GM19455 (cell line): ENCODE data around the gene UQCR10.
"Not testable (repeated sequence)": the region's sequence is repeated elsewhere in the genome, so short reads cannot be mapped to it uniquely, and the experiment has no call there.

Experiments
- ATAC-seq: cut with Tn5 transposase; IDR thresholded peaks from one replicate; pipeline ENCODE4 v1.9.1; 2021; ENCODE audit not compliant: unreplicated experiment

Gene UQCR10

GRCh38 chr22:29737251-29738117, 29.7 kb upstream of the UQCR10 start:
- no peak for ATAC-seq

DNA sequence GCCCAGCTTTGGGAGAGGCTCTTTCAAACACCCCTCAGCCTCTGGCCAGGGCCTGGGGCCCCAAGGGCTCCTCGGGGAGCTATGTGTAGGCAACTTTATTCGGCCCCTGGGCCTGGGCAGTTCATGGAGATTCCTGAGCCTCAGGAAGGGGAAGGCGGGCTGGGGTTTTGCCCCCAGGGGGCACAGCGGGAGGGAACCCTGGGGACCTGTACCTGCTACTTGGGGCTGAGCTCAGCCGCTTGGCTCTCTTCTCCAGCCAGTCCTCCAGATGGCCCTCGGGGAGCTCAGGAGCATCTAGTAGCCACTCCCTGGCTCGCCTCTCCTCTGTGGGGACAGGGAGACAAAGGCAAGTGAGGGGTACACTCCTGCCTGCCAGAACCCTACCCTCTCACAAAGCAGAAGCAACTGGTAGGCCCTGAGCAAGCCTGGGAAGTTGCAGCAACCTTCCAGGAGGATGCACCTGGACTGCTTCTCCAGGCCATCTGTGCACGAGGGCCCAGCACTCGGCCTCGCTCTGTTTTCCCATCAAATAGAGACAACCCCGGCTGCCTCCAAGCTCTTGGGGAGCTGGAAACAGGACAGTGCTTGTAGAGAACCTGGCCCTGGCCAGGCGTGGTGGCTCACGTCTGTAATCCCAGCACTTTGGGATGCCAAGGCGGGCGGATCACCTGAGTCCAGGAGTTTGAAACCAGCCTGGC, 28.9 kb upstream of the UQCR10 start:
- no peak for ATAC-seq

DNA sequence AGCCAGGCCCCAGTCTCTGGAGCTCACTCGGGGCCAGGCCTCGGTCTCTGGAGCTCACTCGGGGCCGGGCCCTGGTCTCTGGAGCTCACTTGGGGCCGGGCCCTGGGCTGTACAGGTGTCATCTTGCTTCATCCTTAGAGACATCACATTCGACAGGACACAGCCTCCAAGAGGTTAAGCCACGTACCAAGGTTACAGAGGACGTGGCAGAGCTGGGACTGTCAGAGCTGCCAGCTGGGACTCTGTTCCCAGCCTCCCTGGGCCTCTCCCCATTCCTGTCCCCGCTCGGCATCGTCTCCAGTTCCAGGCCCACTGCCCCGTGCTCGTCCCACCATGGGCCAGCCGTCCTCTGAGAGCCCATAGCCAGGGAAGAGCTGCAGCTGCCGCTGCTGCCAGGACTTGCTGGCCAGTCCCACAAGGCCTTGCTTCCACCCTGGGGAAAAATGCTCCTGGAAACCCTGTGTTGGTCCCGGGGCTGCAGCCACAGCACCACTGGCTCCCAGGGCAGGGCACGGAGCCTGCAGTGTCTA, 27.8 kb upstream of the UQCR10 start:
- ATAC-seq, result no peak

DNA sequence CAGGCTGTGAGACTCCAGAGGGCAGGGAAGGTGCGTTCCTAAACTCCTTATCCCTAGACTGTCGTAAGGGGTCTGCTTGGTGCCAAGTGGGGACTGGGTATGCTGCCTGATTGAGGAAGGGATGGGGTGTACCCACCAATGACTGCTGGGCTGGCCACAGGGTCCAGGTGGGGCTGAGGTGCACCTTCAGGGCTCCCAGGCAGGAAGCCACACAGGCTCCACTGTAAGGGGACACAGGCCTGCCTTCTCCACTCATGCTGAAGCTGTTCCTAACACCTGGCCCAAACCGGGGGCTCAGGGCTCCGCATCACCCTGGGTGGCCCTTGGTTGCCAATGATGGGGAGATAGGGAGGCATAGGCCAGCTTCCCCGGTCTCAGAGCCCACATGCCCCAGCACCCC, 27.0 kb upstream of the UQCR10 start:
- no peak for ATAC-seq

DNA sequence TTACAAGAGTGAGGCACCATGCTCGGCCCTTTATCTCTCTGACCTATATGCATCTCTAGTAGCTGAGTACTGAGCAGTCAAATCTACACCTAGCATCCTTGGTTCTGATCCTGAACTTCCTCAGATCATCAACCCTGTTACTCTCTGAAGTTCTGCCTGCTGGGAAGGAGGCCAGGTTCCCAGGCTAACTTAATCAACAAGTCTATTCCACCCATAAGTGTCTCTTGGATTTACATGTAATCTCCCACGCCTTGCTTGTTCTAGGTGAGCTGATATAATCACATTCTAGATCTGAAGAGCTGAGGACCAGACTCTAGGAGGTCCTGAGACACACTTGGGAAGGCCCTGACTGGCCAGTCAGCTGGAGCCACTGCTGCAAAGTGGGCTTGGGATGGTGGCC, 25.2 kb upstream of the UQCR10 start:
- ATAC-seq, result no peak

DNA sequence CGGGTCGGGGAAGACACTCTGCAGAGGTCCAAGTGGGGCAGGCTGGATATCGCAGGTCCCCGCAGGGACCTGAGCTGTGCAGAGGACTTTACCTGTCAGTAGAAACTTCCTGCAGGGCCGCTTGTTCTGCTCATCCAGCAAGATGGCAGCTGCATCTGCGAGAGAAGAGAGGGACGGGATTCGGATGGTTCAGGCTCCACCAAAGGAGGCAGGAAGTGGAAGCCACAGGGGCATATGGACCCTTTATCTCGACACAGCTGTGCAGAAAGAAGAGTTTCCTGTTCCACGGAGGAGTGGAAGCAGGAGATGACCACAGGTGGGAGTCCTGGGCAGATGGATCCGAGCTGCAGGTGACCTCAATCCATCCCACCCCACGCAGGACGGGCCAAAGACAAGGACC, 24.8 kb upstream of the UQCR10 start:
- ATAC-seq, result no peak

DNA sequence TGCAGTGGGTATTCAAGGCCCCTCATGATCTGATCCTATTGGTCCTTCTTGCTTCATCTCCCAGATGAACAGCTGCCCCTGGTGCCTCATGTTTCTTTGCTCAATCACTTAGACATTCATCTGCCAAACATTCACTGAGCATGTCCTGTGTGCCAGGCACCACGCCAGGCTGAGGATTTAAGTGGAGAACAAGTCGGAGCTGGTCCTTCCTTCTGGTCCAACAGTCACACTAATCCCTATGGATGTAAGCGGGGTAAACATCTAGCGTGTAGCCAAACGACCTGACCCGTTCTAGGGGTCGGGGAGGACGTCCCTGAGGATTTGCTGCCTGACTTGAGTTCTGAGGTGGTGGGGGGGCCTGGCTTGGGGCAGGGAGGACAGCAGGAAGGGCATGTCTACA, 22.3 kb upstream of the UQCR10 start:
- ATAC-seq, result no peak

GRCh38 chr22:29747832-29748231, 19.3 kb upstream of the UQCR10 start:
- ATAC-seq, result no peak

DNA sequence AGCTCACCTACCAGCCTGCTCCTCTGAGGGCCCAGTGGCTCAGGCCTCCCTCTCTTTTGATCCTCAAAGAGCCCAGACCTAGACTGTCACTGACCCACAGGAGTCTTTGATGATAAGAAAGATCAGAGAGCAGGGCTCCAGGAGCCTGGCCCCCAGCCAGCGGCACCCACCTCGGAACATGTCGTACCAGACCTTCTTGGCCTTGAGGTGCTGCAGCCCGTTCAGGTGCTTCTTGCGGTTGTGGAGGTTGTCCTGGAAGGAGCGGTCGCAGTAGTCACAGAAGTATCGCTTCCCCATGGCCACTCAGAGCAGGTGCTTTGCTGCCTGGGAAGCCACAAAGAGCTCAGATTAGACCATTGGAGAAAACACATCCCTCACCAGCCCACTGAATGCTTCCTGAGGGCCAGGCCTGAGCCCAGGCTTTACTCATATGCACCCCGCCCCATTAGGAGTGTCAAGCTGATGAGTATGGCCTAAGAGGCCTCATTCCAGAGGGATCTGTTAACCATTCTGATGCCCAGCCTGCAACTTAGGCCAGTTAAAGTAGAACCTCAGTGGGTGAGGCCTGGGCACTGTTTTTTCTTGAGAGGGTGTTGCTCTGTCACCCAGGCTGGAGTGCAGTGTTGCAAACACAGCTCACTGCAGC, 18.8 kb upstream of the UQCR10 start:
- no peak for ATAC-seq

- no peak for ATAC-seq
Observed at GRCh38 chr22:29750029-29750428, 17.1 kb upstream of the UQCR10 start.

DNA sequence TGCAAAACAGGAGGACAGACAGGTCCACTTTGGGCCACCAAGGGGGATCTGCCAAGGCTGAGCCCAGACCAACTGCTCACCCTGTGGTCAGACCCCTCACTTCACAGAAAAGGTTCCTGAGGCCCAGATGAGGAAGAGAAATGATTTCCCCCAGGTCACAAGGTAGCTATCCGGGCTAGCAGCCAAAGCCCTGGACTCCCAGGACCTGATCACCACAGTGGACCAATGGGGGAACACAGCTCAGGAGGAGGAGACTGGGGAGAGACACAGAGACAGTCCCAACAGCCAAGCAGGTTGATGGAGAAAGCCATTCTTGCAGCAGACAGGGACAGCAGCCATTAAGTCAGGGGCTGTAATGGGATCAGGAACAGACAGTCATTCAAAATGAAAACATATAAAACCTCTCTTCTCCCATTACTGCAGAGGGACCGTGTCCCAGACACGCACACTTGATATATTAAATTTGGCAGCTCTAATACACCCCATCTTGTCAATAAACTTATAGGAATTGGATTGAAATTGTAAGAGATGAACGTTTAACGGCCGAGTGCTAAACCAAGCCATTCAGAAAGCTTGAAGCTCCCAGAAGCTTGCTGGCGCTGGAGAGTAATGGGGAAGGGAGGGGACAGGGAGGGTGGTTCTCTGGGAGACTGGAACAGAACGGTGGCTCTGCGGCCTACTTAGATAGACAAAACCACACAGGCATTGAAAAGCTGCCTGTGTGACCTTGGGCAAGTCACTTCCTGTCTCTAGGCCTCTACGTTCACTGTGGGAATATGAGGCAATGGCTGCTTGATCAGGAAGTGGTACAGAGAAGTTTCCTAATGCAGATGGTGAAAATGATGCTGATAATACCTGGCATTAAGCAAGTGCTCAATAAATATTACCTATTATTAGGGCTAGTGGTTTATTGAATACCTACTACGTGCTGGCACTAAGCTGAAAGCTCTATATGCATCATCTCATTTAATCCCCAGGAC, 16.3 kb upstream of the UQCR10 start:
- no peak for ATAC-seq

DNA sequence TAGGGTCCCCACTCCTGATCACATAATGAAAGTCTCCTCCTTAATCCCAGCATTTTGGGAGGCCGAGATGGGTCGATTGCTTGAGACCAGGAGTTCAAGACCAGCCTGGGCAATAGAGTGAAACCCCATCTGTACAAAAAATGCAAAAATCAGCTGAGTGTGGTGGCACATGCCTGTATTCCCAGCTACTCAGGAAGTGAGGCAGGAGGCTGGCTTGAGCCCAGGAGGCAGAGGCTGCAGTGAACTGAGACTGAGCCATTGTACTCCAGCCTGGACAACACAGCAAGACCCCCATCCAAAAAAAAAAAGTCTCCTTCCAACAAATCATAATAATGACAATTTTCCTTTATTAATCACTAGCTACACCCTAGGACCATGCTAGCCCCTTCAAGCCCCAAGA, 15.5 kb upstream of the UQCR10 start:
- no peak for ATAC-seq

- ATAC-seq, result no peak
Observed at GRCh38 chr22:29753808-29754657, 13.1 kb upstream of the UQCR10 start.

GRCh38 chr22:29754658-29755395, 12.3 kb upstream of the UQCR10 start:
- not testable (repeated sequence) for ATAC-seq

GRCh38 chr22:29755889-29756288, 11.3 kb upstream of the UQCR10 start:
- no peak for ATAC-seq

- ATAC-seq, result no peak
Observed at GRCh38 chr22:29756341-29756740, 10.8 kb upstream of the UQCR10 start.

- ATAC-seq, result no peak
Observed at GRCh38 chr22:29757096-29757495, 10.1 kb upstream of the UQCR10 start.

GRCh38 chr22:29758068-29758622, 9.0 kb upstream of the UQCR10 start:
- ATAC-seq, result no peak

DNA sequence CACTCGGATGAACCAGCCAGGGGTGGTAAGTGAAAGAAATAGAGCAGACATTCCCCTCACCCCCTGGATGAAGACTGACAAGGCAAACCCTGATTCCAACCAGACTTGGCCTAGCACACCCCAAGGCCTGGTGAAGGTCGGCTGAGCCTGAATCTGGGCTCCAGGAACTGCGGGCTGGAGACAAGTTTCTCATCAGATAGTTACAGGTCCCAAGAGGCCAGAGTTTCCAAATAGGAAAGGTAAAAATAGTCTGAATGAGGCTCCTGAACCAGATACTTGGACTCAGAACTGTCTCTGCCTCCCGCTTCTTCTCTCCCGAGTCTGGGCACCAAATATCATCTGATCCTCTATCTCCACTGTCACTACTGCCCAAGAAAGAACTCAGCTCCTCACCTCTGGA, 8.2 kb upstream of the UQCR10 start:
- ATAC-seq, result no peak
